Esophagus squamous epithelium (tissue), 4 donors: ENCODE results near the gene ADAMTSL3.

Experiments
- POLR2A ChIP-seq, 4 donors: fragments of 450-650 bp; IDR thresholded peaks; one replicate each; pipeline ENCODE4 v1.6.1; 2017; ENCODE audit warnings: antibody characterized with exemption in 4 of 4, mild to moderate bottlenecking in 4 of 4, moderate library complexity in 3 of 4
- TF ChIP-seq, protein P1 (sequence below), 6 experiments: fragments of 450-650 bp in 4 of 6; fragments of 200-600 bp in 2 of 6; sonication (generic) in 2 of 6; IDR thresholded peaks; one replicate each; pipeline ENCODE4 v1.5.1; 2016 to 2019; ENCODE audit warnings: antibody characterized with exemption in 6 of 6, mild to moderate bottlenecking in 4 of 6, moderate library complexity in 4 of 6

- TF ChIP-seq, protein P1, sequence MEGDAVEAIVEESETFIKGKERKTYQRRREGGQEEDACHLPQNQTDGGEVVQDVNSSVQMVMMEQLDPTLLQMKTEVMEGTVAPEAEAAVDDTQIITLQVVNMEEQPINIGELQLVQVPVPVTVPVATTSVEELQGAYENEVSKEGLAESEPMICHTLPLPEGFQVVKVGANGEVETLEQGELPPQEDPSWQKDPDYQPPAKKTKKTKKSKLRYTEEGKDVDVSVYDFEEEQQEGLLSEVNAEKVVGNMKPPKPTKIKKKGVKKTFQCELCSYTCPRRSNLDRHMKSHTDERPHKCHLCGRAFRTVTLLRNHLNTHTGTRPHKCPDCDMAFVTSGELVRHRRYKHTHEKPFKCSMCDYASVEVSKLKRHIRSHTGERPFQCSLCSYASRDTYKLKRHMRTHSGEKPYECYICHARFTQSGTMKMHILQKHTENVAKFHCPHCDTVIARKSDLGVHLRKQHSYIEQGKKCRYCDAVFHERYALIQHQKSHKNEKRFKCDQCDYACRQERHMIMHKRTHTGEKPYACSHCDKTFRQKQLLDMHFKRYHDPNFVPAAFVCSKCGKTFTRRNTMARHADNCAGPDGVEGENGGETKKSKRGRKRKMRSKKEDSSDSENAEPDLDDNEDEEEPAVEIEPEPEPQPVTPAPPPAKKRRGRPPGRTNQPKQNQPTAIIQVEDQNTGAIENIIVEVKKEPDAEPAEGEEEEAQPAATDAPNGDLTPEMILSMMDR (IDR thresholded peaks at IDR 0.05): no peak
- no peak for TF ChIP-seq POLR2A (IDR thresholded peaks at IDR 0.05)
These were observed 259.2 kb downstream of the ADAMTSL3 start for GRCh38 chr15:83913034-83913632.
